GM21390 (cell line): Measurements from ENCODE around the gene SRGN.
"Not testable (repeated sequence)": the region's sequence is repeated elsewhere in the genome, so short reads cannot be mapped to it uniquely, and the experiment has no call there.

Source experiments
- ATAC-seq: cut with Tn5 transposase; IDR thresholded peaks from one replicate; pipeline ENCODE4 v1.9.1; 2021; ENCODE audit not compliant: unreplicated experiment

The SRGN gene

GRCh38 chr10:69125554-69125953 lies 37.7 kb downstream of the SRGN start:
- ATAC-seq, result no peak

- no peak for ATAC-seq
These were observed 42.3 kb downstream of the SRGN start for GRCh38 chr10:69130251-69130650.

GRCh38 chr10:69139961-69140360 lies 52.1 kb downstream of the SRGN start:
- ATAC-seq, result no peak

GRCh38 chr10:69141304-69141703 lies 53.4 kb downstream of the SRGN start:
- ATAC-seq, result no peak

- not testable (repeated sequence) for ATAC-seq
These were observed 54.2 kb downstream of the SRGN start for GRCh38 chr10:69142074-69142473.

GRCh38 chr10:69142983-69143382 lies 55.1 kb downstream of the SRGN start:
- ATAC-seq, result no peak

GRCh38 chr10:69145329-69145728 lies 57.4 kb downstream of the SRGN start:
- ATAC-seq, result no peak

- no peak for ATAC-seq
These were observed 58.0 kb downstream of the SRGN start for GRCh38 chr10:69145864-69146263.

- no peak for ATAC-seq
These were observed 58.9 kb downstream of the SRGN start for GRCh38 chr10:69146759-69147158.

- ATAC-seq, result no peak
These were observed 64.1 kb downstream of the SRGN start for GRCh38 chr10:69151984-69152383.

GRCh38 chr10:69153227-69153626 lies 65.3 kb downstream of the SRGN start:
- no peak for ATAC-seq
